G401.6 (cell line): ENCODE measurements around the gene LRCH1.

Experiments
- FAIRE-seq: peaks from 2 replicates; lab custom pipeline; 2012; peaks lifted over from hg19 to GRCh38; lab: Jason Lieb, UNC

LRCH1 gene

GRCh38 chr13:46639033-46639981 is 86.3 kb downstream of the LRCH1 start:
- FAIRE-seq: no peak

GRCh38 chr13:46640843-46641242 is 87.9 kb downstream of the LRCH1 start:
- FAIRE-seq: no peak

GRCh38 chr13:46641274-46642081 is 88.5 kb downstream of the LRCH1 start:
- FAIRE-seq: no peak

GRCh38 chr13:46642254-46642653 is 89.3 kb downstream of the LRCH1 start:
- FAIRE-seq: no peak

- FAIRE-seq: no peak
Observed at GRCh38 chr13:46643165-46643777, 90.3 kb downstream of the LRCH1 start.

- no peak for FAIRE-seq
Observed at GRCh38 chr13:46644816-46645215, 91.8 kb downstream of the LRCH1 start.

GRCh38 chr13:46647512-46648065 is 94.6 kb downstream of the LRCH1 start:
- no peak for FAIRE-seq

- FAIRE-seq: no peak
Observed at GRCh38 chr13:46648166-46648607, 95.2 kb downstream of the LRCH1 start.

GRCh38 chr13:46649816-46650215 is 96.8 kb downstream of the LRCH1 start:
- FAIRE-seq: no peak

GRCh38 chr13:46654951-46655350 is 102.0 kb downstream of the LRCH1 start:
- no peak for FAIRE-seq

GRCh38 chr13:46655377-46656180 is 102.6 kb downstream of the LRCH1 start:
- no peak for FAIRE-seq

GRCh38 chr13:46656786-46657185 is 103.8 kb downstream of the LRCH1 start:
- FAIRE-seq: no peak

- FAIRE-seq: no peak
Observed at GRCh38 chr13:46659413-46660065, 106.6 kb downstream of the LRCH1 start.

- FAIRE-seq: no peak
Observed at GRCh38 chr13:46660416-46660815, 107.4 kb downstream of the LRCH1 start.

GRCh38 chr13:46660857-46661256 is 107.9 kb downstream of the LRCH1 start:
- no peak for FAIRE-seq

- no peak for FAIRE-seq
Observed at GRCh38 chr13:46662690-46663089, 109.7 kb downstream of the LRCH1 start.

- FAIRE-seq: no peak
Observed at GRCh38 chr13:46663206-46664037, 110.5 kb downstream of the LRCH1 start.

GRCh38 chr13:46664195-46664594 is 111.2 kb downstream of the LRCH1 start:
- no peak for FAIRE-seq

GRCh38 chr13:46665248-46665632 is 112.3 kb downstream of the LRCH1 start:
- no peak for FAIRE-seq
